Esophagus squamous epithelium (tissue), 5 donors: ENCODE measurements around the gene SF3A2. TPM values are rescaled to one million over a fixed set of nuclear protein-coding genes. Genes with fewer than 3 reads are reported as not detected.

Experiments
- DNase-seq: peaks from one replicate; lab custom pipeline; 2025; lab: John Stamatoyannopoulos, UW
- H3K27ac ChIP-seq, 4 donors: fragments of 200-600 bp; sonication (generic); one replicate each; pipeline ENCODE4 v1.5.1; 2016 to 2019; ENCODE audit warnings: mild to moderate bottlenecking in 1 of 4
- H3K27me3 ChIP-seq, 4 donors: fragments of 200-600 bp; sonication (generic); 1 replicate in 3 of 4; 2 replicates in 1 of 4; pipeline versions ENCODE4 v1.5.1 to v1.6.0; 2017 to 2021; ENCODE audit warnings: antibody characterized with exemption in 1 of 4
- H3K36me3 ChIP-seq, 3 donors: fragments of 200-600 bp; sonication (generic); one replicate each; pipeline ENCODE4 v1.5.1; 2016 to 2019
- H3K4me1 ChIP-seq, 3 donors: fragments of 200-600 bp; sonication (generic); one replicate each; pipeline ENCODE4 v1.5.1; 2017 to 2019
- H3K4me3 ChIP-seq, 4 donors: fragments of 200-600 bp; sonication (generic); 1 replicate in 3 of 4; 2 replicates in 1 of 4; pipeline ENCODE4 v1.5.1; 2016 to 2019; ENCODE audit warnings: mild to moderate bottlenecking in 2 of 4, moderate library complexity in 1 of 4
- H3K9me3 ChIP-seq, 3 donors: fragments of 200-600 bp; sonication (generic); one replicate each; pipeline ENCODE4 v1.5.1; 2016 to 2019
- CTCF ChIP-seq, 6 experiments: fragments of 450-650 bp in 4 of 6; fragments of 200-600 bp in 2 of 6; sonication (generic) in 2 of 6; IDR thresholded peaks; one replicate each; pipeline ENCODE4 v1.5.1; 2016 to 2019; ENCODE audit warnings: antibody characterized with exemption in 6 of 6, mild to moderate bottlenecking in 4 of 6, moderate library complexity in 4 of 6
- POLR2A ChIP-seq, 4 donors: fragments of 450-650 bp; IDR thresholded peaks; one replicate each; pipeline ENCODE4 v1.6.1; 2017; ENCODE audit warnings: antibody characterized with exemption in 4 of 4, mild to moderate bottlenecking in 4 of 4, moderate library complexity in 3 of 4
- WGBS, 2 donors: methylation state at CpG; one replicate each; pipeline ENCODE4 v1.1.5; 2018; 5-methylcytosine and 5-hydroxymethylcytosine counted together
- intact Hi-C: fragments of 100-400 bp; cut with DNase I; formaldehyde crosslinking; loops from one replicate; pipeline ENCODE4 v1.15.0; 2022
- total RNA-seq, 4 donors: library from RNA; depleted of rRNA; stranded (reverse); fragments of >200 nt; gene quantifications; one replicate each; pipeline ENCODE4 v1.1.0, GENCODE V29; 2016
- donor health status: DM: yes; HTN: yes; CAD: no.

SF3A2 gene
- total RNA-seq, 4 donors from 2014 or later: 19.3 to 39.7 (median 31.3) TPM

DNA sequence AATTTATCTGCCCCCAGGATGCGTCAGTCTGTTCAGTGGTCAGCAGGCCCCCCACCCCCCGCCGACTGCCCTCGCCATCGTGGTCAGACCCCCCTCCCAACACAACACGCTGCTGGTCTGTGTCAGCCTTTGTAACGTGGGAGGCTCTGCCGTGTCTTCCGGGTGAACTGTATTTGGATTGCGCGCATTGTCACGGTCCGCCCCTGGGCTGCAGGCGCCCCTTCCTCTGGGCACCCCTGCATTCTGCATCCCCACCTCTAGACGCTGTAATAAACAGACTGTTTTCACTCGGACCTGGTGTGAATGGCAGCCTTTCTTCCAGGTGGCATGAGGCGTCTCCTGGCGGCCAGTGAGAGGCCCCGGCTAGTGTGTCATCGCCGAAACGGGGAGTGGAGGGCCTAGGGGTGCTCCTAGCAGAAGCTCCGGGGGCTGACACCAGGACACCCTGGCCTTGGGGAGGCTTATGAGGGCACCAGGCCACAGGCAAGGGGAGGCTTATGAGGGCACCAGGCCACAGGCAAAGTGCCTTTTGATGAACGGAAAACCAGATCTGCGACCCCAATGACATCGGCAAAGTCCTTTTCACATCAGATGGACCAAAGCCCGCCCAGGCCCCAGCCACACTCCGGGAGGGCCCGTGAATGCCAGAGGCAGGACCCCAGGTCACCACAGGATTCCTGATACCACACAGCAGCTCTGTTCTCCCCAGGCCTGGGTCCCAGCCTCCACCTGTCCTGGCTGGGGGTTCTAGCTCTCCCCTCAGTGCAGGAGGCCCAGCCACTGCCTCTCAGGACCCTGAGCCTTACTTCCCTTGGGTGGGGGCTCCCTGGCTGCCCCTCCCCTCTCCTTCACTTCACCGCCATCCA is 4.1 kb upstream of the SF3A2 start:
- TF ChIP-seq CTCF (IDR thresholded peaks at IDR 0.05) (no peak), POLR2A (IDR thresholded peaks at IDR 0.05) (no peak)
- DNase-seq: no peak
- Histone ChIP-seq H3K27me3 (no peaks in the 10 kb centered on the region), H3K9me3 (no peaks in the 10 kb centered on the region), H3K4me1 (peaks cover 10 to 76% (median 18%) of the 10 kb centered on the region in 3 donors), H3K36me3 (peaks cover 7 to 74% (median 28%) of the 10 kb centered on the region in 3 donors), H3K27ac (no peak overlapping the region), H3K4me3 (no peak overlapping the region)
- WGBS, 2 donors: 74 to 80% methylated on average over 13 of the region's 30 CpGs
- intact Hi-C loops: loop anchor here (10.0 kb wide), 1 partner anchor 78 kb away; the partner anchor contains the start of gene AP3D1

DNA sequence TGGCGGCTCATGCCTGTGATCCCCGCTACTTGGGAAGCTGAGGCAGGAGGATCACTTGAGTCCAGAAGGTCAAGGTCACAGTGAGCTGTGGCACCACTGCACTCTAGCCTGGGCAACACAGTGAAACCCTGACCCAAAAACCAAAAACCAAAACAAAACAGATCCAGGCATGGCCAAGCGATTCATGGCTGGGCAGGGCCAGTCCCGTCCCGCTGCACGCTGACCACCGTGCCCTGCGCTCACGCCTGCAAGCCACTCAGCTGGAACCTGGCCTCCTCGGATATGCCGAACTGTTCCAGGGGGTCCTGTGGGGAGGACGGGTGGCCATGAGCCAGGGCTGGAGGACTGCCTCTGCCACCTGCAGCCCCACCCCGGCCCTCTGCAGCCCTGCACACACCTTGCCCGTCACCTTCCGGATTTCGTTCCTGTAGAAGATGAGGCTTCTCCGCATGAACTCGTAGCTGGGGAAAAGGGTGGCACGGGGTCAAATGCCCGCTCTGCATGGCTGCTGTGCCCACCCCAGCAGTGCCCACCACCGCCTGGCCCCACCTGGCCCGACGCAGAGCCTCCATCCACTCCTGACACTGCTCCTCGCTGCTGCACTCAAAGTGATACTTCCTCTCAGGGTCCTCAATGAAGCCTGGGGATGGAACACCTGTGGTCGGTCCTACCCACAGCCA is 2.9 kb upstream of the SF3A2 start:
- TF ChIP-seq POLR2A (IDR thresholded peaks at IDR 0.05) (no peak), CTCF (IDR thresholded peaks at IDR 0.05) (no peak)
- intact Hi-C loops: loop anchor here (10.0 kb wide), 1 partner anchor 79 kb away; the partner anchor contains the start of gene AP3D1
- Histone ChIP-seq H3K4me3 (no peak overlapping the region), H3K9me3 (no peaks in the 10 kb centered on the region), H3K27ac (no peak overlapping the region), H3K4me1 (peaks cover 18 to 76% (median 30%) of the 10 kb centered on the region in 3 donors), H3K27me3 (no peaks in the 10 kb centered on the region), H3K36me3 (peaks cover 6 to 62% (median 21%) of the 10 kb centered on the region in 3 donors)
- no peak for DNase-seq
- 79 to 87% methylated on average over 20 to 21 of the region's 25 CpGs for WGBS, 2 donors

GRCh38 chr19:2234996-2235380 is 1.6 kb upstream of the SF3A2 start:
- WGBS, 2 donors: 26 to 36% methylated on average over 6 of the region's 6 CpGs
- intact Hi-C loops: loop anchor here (10.0 kb wide), 1 partner anchor 80 kb away; the partner anchor contains the start of gene AP3D1
- DNase-seq: no peak

GRCh38 chr19:2235381-2236063 is 1.1 kb upstream of the SF3A2 start:
- Histone ChIP-seq H3K9me3 (no peaks in the 10 kb centered on the region), H3K27me3 (no peaks in the 10 kb centered on the region), H3K27ac (peak overlapping the region; percentile 96 to 99 (median 98)), H3K4me1 (peaks cover 26 to 86% (median 47%) of the 10 kb centered on the region in 3 donors), H3K36me3 (peaks cover 5 to 44% (median 6%) of the 10 kb centered on the region in 3 donors), H3K4me3 (peak overlapping the region; percentile 79 to 97 (median 86))
- no peak for DNase-seq
- intact Hi-C loops: loop anchor here (2.0 to 10.0 kb wide), 2 partner anchors 35 to 81 kb away; partner anchors contain the start of gene AP3D1
- TF ChIP-seq POLR2A (IDR thresholded peaks at IDR 0.05) (no peak), CTCF (IDR thresholded peaks at IDR 0.05) (peak in 1 of 6 experiments; percentile 4)
- WGBS, 2 donors: 0 to 2% methylated on average over 1 to 8 of the region's 48 CpGs

More at GRCh38 chr19:2234996-2235380, 1.6 kb upstream of the SF3A2 start:
- H3K4me1 ChIP-seq: peaks cover 21 to 85% (median 41%) of the 10 kb centered on the region in 3 donors
- peak overlapping the region; percentile 96 to 99 (median 98) for H3K27ac ChIP-seq
- peaks cover 6 to 49% (median 9%) of the 10 kb centered on the region in 3 donors for H3K36me3 ChIP-seq
- TF ChIP-seq POLR2A (IDR thresholded peaks at IDR 0.05) (no peak), CTCF (IDR thresholded peaks at IDR 0.05) (no peak)
- no peaks in the 10 kb centered on the region for H3K27me3 ChIP-seq
- no peaks in the 10 kb centered on the region for H3K9me3 ChIP-seq
- H3K4me3 ChIP-seq: peak overlapping the region; percentile 79 to 97 (median 86)
